Testis (tissue), 3 donors: Measurements from ENCODE around the gene CMTM4. TPM values are rescaled to one million over a fixed set of nuclear protein-coding genes. Genes with fewer than 3 reads are reported as not detected.

Source experiments
- DNase-seq: peaks from one replicate; pipeline ENCODE4 v3.0.0-alpha.2; 2019
- H3K27ac ChIP-seq, 2 donors: fragments of 200-600 bp; sonication (generic); one replicate each; pipeline ENCODE4 v1.5.1; 2019
- H3K27me3 ChIP-seq: fragments of 200-600 bp; sonication (generic); one replicate; pipeline ENCODE4 v1.5.1; 2019
- H3K36me3 ChIP-seq: fragments of 200-600 bp; sonication (generic); one replicate; pipeline ENCODE4 v1.5.1; 2017; ENCODE audit warnings: low read depth; ENCODE audit errors: missing control alignments
- H3K4me1 ChIP-seq: fragments of 200-600 bp; sonication (generic); one replicate; pipeline ENCODE4 v1.5.1; 2019
- H3K4me3 ChIP-seq, 2 donors: fragments of 200-600 bp; sonication (generic); one replicate each; pipeline ENCODE4 v1.5.1; 2017 to 2019
- H3K9me3 ChIP-seq: fragments of 200-600 bp; sonication (generic); one replicate; pipeline ENCODE4 v1.5.1; 2017
- CTCF ChIP-seq, 3 experiments: fragments of 450-650 bp in 2 of 3; fragments of 200-600 bp in 1 of 3; sonication (generic) in 1 of 3; IDR thresholded peaks; one replicate each; pipeline ENCODE4 v1.5.1; 2016 to 2019; ENCODE audit warnings: antibody characterized with exemption in 3 of 3, mild to moderate bottlenecking in 2 of 3, moderate library complexity in 1 of 3
- POLR2A ChIP-seq: fragments of 450-650 bp; IDR thresholded peaks from one replicate; pipeline ENCODE4 v1.6.1; 2017; ENCODE audit warnings: antibody characterized with exemption, mild to moderate bottlenecking, moderate library complexity
- WGBS, 2 donors: methylation state at CpG; one replicate each; pipeline ENCODE4 v1.1.5; 2018; 5-methylcytosine and 5-hydroxymethylcytosine counted together
- intact Hi-C: fragments of 100-400 bp; cut with DNase I; formaldehyde crosslinking; loops from one replicate; pipeline ENCODE4 v1.15.1; 2023; ENCODE audit warnings: low total_unique reads
- polyA plus RNA-seq: library from polyadenylated mRNA; stranded (reverse); fragments of 350-450 nt; fragmentation: Illumina TruSeq; extraction: RNeasy Lipid Tissue Mini Kit (QIAGEN cat#74804); gene quantifications from one replicate; pipeline ENCODE4 v1.2.3, GENCODE V29; 2014; ENCODE audit warnings: low read depth, low replicate concordance; ENCODE audit not compliant: insufficient read depth
- total RNA-seq, 2 donors: library from RNA; depleted of rRNA; stranded (reverse); fragments of >200 nt; gene quantifications; one replicate each; pipeline ENCODE4 v1.2.3, GENCODE V29; 2016

CMTM4 gene
- total and polyA plus RNA-seq, 3 donors from 2014 or later: 22.2 to 59.2 (median 50.9) TPM

- intact Hi-C loops: no loop called here
Observed at GRCh38 chr16:66649636-66650205, 46.8 kb downstream of the CMTM4 start.

GRCh38 chr16:66649167-66649566, 47.4 kb downstream of the CMTM4 start:
- H3K4me3 ChIP-seq: no peak overlapping the region
- 92 to 96% methylated on average over 2 of the region's 2 CpGs for WGBS, 2 donors
- no peaks in the 10 kb centered on the region for H3K27me3 ChIP-seq
- H3K36me3 ChIP-seq: no peaks in the 10 kb centered on the region
- H3K27ac ChIP-seq: no peak overlapping the region
- no peak for TF ChIP-seq CTCF (IDR thresholded peaks at IDR 0.05)
- no peaks in the 10 kb centered on the region for H3K4me1 ChIP-seq
- no peaks in the 10 kb centered on the region for H3K9me3 ChIP-seq
- intact Hi-C loops: no loop called here
- no peak for DNase-seq

More at GRCh38 chr16:66649636-66650205, 46.8 kb downstream of the CMTM4 start:
- no peak overlapping the region for H3K4me3 ChIP-seq
- H3K4me1 ChIP-seq: no peaks in the 10 kb centered on the region
- H3K9me3 ChIP-seq: no peaks in the 10 kb centered on the region
- TF ChIP-seq CTCF (IDR thresholded peaks at IDR 0.05): no peak
- TF ChIP-seq POLR2A: no peak
- H3K36me3 ChIP-seq: no peaks in the 10 kb centered on the region
- H3K27ac ChIP-seq: no peak overlapping the region
- H3K27me3 ChIP-seq: no peaks in the 10 kb centered on the region
- WGBS, 2 donors: 93% methylated on average over 9 of the region's 9 CpGs
- no peak for DNase-seq

GRCh38 chr16:66647866-66648265, 48.7 kb downstream of the CMTM4 start:
- WGBS, 2 donors: 95 to 100% methylated on average over 1 of the region's 1 CpG
- Histone ChIP-seq H3K4me3 (no peak overlapping the region), H3K9me3 (no peaks in the 10 kb centered on the region), H3K27ac (no peak overlapping the region), H3K27me3 (no peaks in the 10 kb centered on the region), H3K36me3 (no peaks in the 10 kb centered on the region), H3K4me1 (no peaks in the 10 kb centered on the region)
- intact Hi-C loops: no loop called here
- TF ChIP-seq CTCF (IDR thresholded peaks at IDR 0.05): no peak
- TF ChIP-seq POLR2A: no peak
- no peak for DNase-seq

GRCh38 chr16:66641387-66641786, 55.2 kb downstream of the CMTM4 start:
- Histone ChIP-seq H3K4me3 (no peak overlapping the region), H3K9me3 (no peaks in the 10 kb centered on the region), H3K4me1 (peaks cover 9% of the 10 kb centered on the region), H3K27ac (no peak overlapping the region), H3K27me3 (no peaks in the 10 kb centered on the region), H3K36me3 (no peaks in the 10 kb centered on the region)
- WGBS, 2 donors: 93 to 97% methylated on average over 1 of the region's 1 CpG
- TF ChIP-seq CTCF (IDR thresholded peaks at IDR 0.05): no peak
- no peak for TF ChIP-seq POLR2A
- no peak for DNase-seq
- intact Hi-C loops: no loop called here

GRCh38 chr16:66640724-66641314, 55.7 kb downstream of the CMTM4 start:
- WGBS, 2 donors: 90 to 95% methylated on average over 3 of the region's 3 CpGs
- Histone ChIP-seq H3K27ac (no peak overlapping the region), H3K27me3 (no peaks in the 10 kb centered on the region), H3K9me3 (no peaks in the 10 kb centered on the region), H3K4me1 (peaks cover 13% of the 10 kb centered on the region), H3K4me3 (no peak overlapping the region), H3K36me3 (no peaks in the 10 kb centered on the region)
- TF ChIP-seq CTCF (IDR thresholded peaks at IDR 0.05) (no peak), POLR2A (no peak)
- DNase-seq: no peak
- intact Hi-C loops: no loop called here
